ENCODE measurements around the gene ACAD10.

DNA sequence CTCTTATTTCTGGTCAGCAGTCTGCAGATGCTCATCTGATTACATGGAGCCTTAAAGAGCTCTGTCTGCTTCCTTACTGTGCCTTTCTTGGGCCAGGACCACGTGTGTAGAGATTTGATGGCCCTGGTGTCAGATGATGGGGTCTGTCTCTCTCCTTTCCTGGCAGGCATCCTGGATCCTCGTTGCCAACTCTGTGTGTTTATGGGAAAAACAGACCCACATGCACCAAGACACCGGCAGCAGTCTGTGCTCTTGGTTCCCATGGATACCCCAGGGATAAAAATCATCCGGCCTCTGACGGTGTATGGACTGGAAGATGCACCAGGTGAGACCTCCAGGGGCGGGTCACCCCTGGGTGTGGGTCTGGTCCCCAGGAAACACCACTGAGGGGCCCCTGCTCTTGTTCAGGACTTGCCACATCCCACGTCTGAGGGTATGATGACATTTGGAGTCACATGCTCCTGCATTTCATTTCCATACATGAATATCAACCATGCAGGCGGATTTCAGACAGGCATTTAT is 62.4 kb downstream of the ACAD10 start:
- TF ChIP-seq, protein P1, sequence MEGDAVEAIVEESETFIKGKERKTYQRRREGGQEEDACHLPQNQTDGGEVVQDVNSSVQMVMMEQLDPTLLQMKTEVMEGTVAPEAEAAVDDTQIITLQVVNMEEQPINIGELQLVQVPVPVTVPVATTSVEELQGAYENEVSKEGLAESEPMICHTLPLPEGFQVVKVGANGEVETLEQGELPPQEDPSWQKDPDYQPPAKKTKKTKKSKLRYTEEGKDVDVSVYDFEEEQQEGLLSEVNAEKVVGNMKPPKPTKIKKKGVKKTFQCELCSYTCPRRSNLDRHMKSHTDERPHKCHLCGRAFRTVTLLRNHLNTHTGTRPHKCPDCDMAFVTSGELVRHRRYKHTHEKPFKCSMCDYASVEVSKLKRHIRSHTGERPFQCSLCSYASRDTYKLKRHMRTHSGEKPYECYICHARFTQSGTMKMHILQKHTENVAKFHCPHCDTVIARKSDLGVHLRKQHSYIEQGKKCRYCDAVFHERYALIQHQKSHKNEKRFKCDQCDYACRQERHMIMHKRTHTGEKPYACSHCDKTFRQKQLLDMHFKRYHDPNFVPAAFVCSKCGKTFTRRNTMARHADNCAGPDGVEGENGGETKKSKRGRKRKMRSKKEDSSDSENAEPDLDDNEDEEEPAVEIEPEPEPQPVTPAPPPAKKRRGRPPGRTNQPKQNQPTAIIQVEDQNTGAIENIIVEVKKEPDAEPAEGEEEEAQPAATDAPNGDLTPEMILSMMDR (conservative IDR thresholded peaks at IDR 0.05 in 1 of 2, IDR thresholded peaks at IDR 0.05 in 1 of 2; ENCODE audit: extremely low read depth in 1 of 2, insufficient read depth in 1 of 2, low read depth in 1 of 2, low read length in 2 of 2) = no peak
- TF ChIP-seq EZH2 (IDR thresholded peaks at IDR 0.05; ENCODE audit: borderline replicate concordance, low read length) = no peak

Measured in mammary epithelial cell (primary cell).